HEK293 (cell line): ENCODE results near the gene RAET1G.

ENCODE experiments used
- ATF2 ChIP-seq: fragments of 450-650 bp; formaldehyde crosslinking; IDR thresholded peaks from 2 replicates; pipeline ENCODE4 v1.5.1; 2016; ENCODE audit warnings: missing biosample characterization, missing genetic modification characterization, low read depth
- BCL11B ChIP-seq: fragments of 450-650 bp; formaldehyde crosslinking; IDR thresholded peaks from 2 replicates; pipeline ENCODE4 v1.5.1; 2016; ENCODE audit warnings: low read depth, missing biosample characterization, missing genetic modification characterization
- CTCF ChIP-seq: fragments of 450-650 bp; formaldehyde crosslinking; IDR thresholded peaks from 2 replicates; pipeline ENCODE4 v1.5.1; 2016; ENCODE audit warnings: missing biosample characterization, missing genetic modification characterization
- YY1 ChIP-seq: fragments of 450-650 bp; formaldehyde crosslinking; IDR thresholded peaks from 2 replicates; pipeline ENCODE4 v1.5.1; 2018; ENCODE audit warnings: missing biosample characterization, missing genetic modification characterization
- ZFHX2 ChIP-seq: fragments of 450-650 bp; formaldehyde crosslinking; conservative IDR thresholded peaks from 2 replicates; pipeline ENCODE4 v1.5.1; 2016; ENCODE audit warnings: missing biosample characterization, missing genetic modification characterization
- ZNF10 ChIP-seq: fragments of 450-650 bp; formaldehyde crosslinking; IDR thresholded peaks from 2 replicates; pipeline ENCODE4 v1.5.1; 2017; ENCODE audit warnings: missing biosample characterization, missing genetic modification characterization
- ZNF18 ChIP-seq: fragments of 450-650 bp; formaldehyde crosslinking; IDR thresholded peaks from 2 replicates; pipeline ENCODE4 v1.5.1; 2016; ENCODE audit warnings: missing biosample characterization, missing genetic modification characterization
- ZNF449 ChIP-seq: fragments of 450-650 bp; formaldehyde crosslinking; IDR thresholded peaks from 2 replicates; pipeline ENCODE4 v1.5.1; 2017; ENCODE audit warnings: missing biosample characterization, mild to moderate bottlenecking, missing genetic modification characterization, moderate library complexity
- ZNF514 ChIP-seq: fragments of 450-650 bp; formaldehyde crosslinking; IDR thresholded peaks from 2 replicates; pipeline ENCODE4 v1.5.1; 2016; ENCODE audit warnings: missing biosample characterization, missing genetic modification characterization
- ZNF549 ChIP-seq: fragments of 450-650 bp; IDR thresholded peaks from 2 replicates; pipeline ENCODE4 v1.5.1; 2018; ENCODE audit warnings: missing biosample characterization, missing genetic modification characterization, mild to moderate bottlenecking, inconsistent platforms, moderate library complexity
- ZNF707 ChIP-seq: fragments of 450-650 bp; formaldehyde crosslinking; IDR thresholded peaks from 2 replicates; pipeline ENCODE4 v1.5.1; 2016; ENCODE audit warnings: missing biosample characterization, missing genetic modification characterization

DNA sequence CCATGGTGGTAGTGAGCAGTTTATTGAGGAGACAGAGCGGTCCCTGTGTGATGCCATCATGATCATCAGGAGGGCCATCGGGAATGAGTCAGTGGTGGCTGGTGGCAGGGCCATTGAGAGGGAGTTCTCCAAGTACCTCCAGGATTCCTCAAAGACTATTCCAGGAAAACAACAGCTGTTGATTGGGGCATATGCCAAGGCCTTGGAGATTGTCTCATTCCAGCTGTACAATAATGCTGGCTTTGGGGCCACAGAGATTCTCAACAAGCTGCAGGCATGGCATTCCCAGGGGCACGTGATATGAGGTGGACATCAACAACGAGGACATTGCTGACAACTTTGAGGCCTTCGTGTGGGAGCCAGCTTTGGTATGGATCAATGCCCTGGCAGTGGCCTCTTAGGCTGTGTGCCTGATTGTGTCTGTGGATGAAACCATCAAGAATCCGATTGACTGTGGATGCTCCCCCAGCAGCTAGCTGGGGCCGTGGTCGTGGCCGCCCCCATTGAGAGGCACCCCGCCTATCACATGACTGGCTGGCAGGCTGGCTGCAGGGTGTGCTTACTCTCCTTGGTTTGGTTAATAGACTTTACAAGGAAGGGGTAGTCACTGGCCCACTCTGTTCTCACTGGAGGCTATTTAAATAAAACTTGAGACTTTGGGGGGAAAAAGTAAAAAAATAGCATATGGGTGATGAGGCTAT, 41.7 kb downstream of the RAET1G start:
- no peak for TF ChIP-seq ATF2 (tag by site-specific recombination)
- TF ChIP-seq ZNF514 (tag by site-specific recombination), result no peak
- no peak for TF ChIP-seq YY1
- no peak for TF ChIP-seq ZNF707
- no peak for TF ChIP-seq ZNF10 (tag by site-specific recombination)
- no peak for TF ChIP-seq CTCF (tag by site-specific recombination)
- TF ChIP-seq ZNF549 (tag by site-specific recombination), result no peak
- no peak for TF ChIP-seq ZFHX2
- TF ChIP-seq ZNF449 (tag by site-specific recombination), result no peak
- TF ChIP-seq ZNF18, result no peak
- no peak for TF ChIP-seq BCL11B (tag by site-specific recombination)
